OCI-LY3 (cell line): ENCODE measurements around the gene EMX1.

Source experiments
- CTCF ChIP-seq: fragments of 200-600, 300-600 bp; sonication (generic); IDR thresholded peaks from 2 replicates; pipeline ENCODE4 v1.5.1; 2014; ENCODE audit warnings: antibody characterized with exemption, low read length, low read depth
- EZH2phosphoT487 ChIP-seq: fragments of 200-600 bp; shearing (Covaris generic); IDR thresholded peaks from 2 replicates; pipeline ENCODE4 v1.6.1; 2018; ENCODE audit warnings: antibody characterized with exemption, mixed run types, low read depth

GRCh38 chr2:72973566-72974435 is 56.5 kb downstream of the EMX1 start:
- TF ChIP-seq CTCF (peak; percentile 81), EZH2phosphoT487 (no peak)
